Myocyte (in vitro differentiated cells): ENCODE results near the gene KRTAP12-3. TPM values are rescaled to one million over a fixed set of nuclear protein-coding genes. Genes with fewer than 3 reads are reported as not detected.
"Not testable (repeated sequence)": the region's sequence is repeated elsewhere in the genome, so short reads cannot be mapped to it uniquely, and the experiment has no call there.

Experiments
- DNase-seq: peaks from one replicate; pipeline ENCODE4 v3.0.0-alpha.2; 2012; ENCODE audit warnings: low read depth
- polyA plus RNA-seq: library from polyadenylated mRNA; unstranded; fragments of >200 nt; gene quantifications from one replicate; pipeline ENCODE4 v1.2.1, GENCODE V29; 2012; ENCODE audit warnings: missing spikeins
- total RNA-seq: library from RNA; depleted of rRNA; stranded (reverse); fragments of >200 nt; gene quantifications from 2 replicates; pipeline ENCODE4 v1.2.3, GENCODE V29; 2014

KRTAP12-3 gene, protein sequence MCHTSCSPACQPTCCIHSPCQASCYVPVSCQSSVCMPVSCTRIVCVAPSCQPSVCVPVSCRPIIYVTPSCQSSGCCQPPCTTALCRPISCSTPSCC
- not detected in 2 replicates for total RNA-seq
- polyA plus RNA-seq: not detected

DNA sequence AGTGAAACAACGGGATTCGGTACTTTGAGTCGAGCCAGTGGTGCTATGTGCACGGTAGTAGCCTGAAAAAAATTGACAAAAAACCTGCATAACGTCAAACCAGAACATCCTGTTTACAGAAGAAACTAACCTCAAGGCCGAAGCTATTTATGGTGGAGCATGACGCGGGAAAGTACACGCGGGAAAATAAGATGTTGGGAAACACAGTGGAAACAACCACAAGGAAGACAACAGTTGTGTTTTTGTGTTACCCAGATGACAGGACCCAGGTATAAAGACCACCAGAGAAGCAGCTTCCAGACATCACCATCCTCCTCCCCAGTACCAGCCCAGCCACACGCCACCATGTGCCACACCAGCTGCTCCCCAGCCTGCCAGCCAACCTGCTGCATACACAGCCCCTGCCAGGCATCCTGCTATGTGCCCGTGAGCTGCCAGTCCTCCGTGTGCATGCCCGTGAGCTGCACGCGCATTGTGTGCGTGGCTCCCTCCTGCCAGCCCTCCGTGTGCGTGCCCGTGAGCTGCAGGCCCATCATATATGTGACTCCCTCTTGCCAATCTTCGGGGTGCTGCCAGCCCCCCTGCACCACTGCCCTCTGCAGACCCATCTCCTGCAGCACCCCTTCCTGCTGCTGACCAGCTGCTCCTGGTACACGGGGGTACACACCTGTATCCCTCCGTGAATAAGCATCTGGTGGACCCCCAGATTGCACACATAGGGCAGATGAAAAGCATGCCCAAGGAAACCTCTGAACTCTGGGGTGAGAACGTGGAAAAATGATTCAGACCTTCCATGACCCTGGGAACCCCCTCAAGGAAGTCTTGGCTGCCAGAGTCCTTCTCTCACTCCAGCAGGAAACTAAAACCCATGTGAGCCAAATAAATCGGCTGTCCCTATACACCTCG lies at the start of gene KRTAP12-3:
KRTAP12-3 (plus strand) TSS at position 298 of the 906 bp plus-strand sequence; CDS start at position 346, 48 bp downstream.
- DNase-seq: no peak

DNA sequence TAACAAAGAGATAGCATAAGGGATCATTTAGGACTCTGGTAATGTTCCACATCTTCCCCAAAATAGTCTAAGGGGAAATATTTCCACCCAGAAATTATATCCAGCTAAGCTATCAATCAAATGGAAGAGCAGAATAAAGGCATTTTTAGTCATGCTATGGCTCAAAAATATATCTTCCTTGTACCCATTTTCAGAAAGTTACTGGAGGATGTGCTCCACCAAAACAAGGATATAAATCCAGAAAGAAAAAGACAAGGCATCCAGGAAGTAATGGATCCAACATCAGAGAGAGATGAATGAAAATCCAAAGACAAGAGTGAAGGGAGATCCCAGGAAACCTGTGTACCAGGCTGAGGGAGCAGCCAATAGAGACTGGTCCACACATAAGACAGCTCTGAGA lies 48.5 kb upstream of the KRTAP12-3 start:
- DNase-seq: no peak

DNA sequence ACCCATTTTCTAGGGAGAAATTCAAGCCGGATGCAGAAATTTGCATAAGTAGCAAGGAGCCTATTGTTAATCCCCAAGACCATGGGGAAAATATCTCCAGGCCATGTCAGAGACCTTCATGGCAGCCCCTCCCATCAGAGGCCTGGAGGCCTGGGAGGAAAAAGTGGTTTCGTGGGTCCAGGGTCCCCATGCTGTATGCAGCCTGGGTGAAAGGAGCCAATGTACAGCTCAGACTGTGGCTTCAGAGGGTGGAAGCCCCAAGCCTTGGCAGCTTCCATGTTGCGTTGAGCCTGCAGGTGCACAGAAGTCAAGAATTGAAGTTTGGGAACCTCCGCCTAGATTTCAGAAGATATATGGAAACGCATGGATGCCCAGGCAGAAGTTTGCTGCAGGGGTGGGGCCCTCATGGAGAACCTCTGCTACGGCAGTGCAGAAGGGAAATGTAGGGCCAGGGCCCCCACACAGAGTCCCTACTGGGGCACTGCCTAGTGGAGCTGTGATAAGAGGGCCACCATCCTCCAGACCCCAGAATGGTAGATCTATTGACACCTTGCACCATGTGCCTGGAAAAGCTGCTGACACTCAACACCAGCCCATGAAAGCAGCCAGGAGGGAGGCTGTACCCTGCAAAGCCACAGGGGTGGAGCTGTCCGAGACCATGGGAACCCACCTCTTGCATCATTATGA lies 47.4 kb upstream of the KRTAP12-3 start:
- DNase-seq: not testable (repeated sequence)

DNA sequence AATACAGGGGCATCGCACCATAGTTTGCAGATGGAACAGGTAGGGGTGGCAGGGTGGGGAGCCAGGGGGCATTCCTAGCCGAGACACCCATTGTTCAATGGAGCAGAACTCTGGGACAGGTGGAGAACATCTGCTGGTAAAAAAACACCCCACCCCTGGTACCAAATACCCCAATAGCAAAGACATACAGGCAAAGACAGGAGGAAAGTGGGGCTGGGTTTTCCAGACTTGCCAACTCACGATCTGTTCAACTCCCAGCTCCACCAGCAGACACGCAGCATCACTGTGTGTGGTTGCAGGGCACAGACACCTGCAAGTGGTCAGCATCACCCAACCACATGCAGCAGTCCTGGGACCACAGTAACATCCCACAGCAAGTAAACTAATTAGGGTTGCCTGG lies 46.2 kb upstream of the KRTAP12-3 start:
- DNase-seq: no peak

DNA sequence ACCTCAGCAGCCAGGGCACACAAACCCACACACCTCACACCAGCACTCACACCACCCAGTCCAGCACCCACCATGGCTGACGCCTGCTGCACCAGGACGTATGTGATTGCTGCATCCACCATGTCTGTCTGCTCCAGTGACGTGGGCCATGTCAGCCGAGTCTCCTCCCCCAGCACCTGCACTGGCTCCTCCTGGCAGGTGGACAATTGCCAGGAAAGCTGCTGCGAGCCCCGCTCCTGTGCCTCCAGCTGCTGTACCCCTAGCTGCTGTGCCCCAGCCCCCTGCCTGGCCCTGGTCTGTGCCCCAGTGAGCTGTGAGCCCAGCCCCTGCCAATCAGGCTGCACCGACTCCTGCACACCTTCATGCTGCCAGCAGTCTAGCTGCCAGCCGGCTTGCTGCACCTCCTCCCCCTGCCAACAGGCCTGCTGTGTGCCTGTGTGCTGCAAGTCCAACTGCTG lies 45.7 kb upstream of the KRTAP12-3 start, which contains the start of gene KRTAP10-8:
KRTAP10-8 (plus strand) TSS at position 51 of the 458 bp plus-strand sequence; CDS start at position 73, 22 bp downstream.
- no peak for DNase-seq

DNA sequence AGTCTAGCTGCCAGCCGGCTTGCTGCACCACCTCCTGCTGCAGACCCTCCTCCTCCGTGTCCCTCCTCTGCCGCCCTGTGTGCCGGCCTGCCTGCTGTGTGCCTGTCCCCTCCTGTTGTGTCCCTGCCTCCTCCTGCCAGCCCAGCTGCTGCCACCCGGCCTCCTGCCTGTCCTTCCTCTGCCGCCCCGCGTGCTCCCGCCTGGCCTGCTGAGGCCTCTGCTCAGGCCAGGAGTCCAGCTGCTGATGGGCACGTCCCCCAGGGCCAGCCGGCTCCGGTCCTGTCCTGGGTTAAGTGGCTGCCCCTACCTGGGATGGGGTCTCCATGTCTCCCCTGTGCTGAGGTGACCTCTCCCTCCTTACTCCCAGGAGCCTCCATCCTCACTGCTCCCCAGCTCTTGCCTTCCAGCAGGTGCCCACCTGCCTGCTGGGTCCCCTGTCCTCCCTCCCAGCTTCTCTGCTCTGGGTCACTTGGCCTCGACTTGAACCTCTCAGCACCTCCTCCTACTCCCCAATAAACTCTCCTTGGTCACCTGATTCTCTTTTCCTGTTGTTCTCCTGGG lies 45.0 kb upstream of the KRTAP12-3 start:
- no peak for DNase-seq

DNA sequence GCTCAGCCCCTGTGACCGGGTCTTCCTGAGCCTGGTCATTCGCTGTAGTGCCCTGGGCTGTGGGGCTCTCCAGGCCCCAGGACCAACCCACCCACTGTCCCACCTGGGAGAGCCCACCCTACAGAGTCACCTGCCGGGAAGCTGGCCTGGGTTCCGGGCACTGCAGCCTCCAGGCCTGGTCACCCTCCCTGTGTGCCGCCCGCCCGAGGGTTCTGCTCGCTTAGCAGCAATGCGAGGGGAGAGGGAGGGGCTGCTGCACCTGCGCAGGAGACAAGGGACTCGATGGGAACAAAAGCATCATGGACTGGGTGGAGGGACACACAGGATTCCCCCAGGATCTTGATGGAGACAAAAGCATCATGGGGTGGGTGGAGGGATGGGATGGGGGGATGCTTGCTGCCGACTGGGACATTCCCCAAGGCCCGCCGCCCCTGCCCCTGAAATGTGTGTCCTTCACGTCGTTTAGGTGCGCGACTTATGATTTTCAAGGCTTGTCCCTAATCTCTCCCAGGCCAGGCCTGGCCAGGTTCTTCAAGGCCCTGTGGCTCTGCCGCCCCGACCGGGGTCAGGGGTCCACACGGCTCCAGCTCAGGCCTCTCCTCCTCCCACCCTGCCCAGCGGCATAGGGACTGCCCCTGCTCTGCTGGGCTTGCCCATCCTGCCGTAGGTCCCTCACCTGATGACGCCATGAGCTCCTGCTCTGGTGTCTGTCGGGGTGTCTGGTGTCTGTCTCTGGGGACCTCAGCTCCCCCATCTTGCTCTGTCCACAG lies 44.2 kb upstream of the KRTAP12-3 start:
- DNase-seq: no peak

DNA sequence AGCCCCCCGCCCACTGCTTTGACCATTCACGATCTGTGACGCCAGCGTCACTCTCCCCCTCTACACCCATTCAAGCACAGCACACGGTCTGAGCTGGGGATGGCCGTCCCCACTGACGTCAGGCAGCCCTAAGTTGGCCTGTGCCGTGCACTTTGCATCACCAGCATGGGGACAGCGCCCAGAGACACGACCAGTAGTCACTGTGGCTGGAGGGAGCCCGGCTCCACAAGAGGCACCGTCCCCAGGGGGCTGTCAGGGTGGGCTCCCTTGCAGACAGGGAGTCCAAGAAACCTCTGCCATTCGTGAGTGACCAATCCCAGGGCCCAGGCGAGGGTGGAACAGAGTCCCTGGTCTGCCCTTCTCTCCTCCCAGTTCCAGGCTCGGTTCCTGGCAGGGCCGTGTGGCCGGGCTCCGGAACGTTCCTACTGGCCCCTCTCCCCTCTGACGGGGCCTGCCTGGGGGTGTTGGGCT lies 43.5 kb upstream of the KRTAP12-3 start:
- no peak for DNase-seq

DNA sequence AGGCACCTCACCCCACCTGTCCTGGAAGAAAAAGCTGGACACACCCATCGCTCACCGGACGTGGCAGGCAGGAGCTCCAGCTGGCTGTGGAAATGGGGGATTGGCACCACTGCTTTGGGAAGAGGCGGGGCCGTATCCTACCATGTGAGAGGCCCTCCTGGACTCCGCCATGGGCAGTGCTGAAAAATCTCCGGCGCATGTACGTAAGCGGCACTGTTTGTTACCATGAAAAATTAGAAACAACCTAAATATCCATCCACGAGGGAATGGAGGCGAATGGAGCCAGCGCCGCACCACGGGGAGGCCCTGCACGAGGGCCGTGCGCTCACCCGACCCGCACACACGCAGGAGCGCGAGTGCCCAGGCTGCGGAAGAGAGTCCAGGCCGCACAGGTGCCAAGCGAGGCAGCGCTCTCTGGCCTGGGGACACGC lies 42.8 kb upstream of the KRTAP12-3 start:
- DNase-seq: no peak

DNA sequence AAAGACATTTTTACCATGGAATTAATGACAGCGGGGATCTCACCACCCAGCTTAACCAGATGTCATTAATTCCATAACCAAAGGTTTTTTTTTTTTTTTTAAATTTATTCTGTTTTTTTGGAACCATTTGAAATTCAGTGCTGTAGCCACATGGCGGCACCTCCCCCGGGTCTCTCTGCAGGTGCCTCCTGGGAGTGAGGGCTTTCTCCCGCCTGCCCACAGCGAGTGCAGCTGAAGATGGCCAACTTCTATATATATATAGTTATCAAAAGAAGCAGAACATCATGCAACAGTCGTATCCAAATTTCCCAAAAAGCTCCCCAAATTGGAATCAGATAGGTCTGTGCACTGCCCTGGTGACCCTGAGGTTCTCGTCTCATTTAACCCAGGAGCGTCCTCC lies 42.3 kb upstream of the KRTAP12-3 start:
- DNase-seq: no peak

DNA sequence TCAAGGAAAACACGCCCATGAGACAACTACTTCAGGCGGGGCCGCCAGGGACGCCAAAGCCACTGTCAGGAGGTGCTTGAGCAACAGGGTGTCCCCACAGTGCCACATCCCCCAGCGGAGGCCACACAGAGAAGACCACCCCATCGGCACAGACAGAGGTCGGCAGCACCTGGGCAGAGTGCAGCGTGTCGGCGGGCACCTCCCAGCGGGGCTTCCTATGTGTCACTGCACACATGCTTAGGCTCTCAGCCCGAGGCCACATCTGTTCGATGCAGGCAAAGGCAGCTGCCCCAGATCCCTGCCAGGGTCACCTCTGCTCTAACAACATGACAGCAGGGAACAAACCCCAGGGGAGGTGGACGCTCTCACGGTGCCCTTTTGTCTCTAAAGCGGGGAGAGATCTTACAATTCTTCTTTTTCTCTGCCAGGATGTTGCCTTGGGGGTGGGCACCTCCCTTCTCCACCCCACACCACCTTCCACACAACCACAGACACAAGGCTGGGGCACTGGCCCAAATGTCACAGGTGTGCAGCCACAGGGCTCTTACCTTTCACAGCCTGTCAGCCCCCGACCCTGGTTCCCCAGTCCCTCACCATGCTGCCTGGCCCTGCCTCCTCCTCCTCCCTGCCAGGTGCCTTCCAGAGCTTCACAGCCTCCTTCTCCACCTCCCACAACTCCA lies 41.7 kb upstream of the KRTAP12-3 start:
- no peak for DNase-seq

DNA sequence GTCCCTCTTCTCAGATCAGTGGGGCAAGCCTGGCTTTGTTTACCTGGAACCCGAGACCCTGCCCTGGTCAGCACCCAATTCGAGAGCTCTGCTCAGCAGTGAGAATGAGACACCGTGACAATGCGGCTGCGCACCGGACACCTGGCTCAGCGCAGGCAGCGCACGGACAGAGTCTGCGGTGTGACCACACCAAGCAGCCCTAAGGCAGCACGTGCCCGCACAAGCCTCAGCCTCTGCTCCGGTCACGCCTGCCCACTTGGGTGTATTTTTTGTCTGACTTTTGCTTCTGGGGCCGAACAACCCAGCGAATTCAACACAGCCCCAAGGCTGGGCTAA lies 41.2 kb upstream of the KRTAP12-3 start:
- no peak for DNase-seq

DNA sequence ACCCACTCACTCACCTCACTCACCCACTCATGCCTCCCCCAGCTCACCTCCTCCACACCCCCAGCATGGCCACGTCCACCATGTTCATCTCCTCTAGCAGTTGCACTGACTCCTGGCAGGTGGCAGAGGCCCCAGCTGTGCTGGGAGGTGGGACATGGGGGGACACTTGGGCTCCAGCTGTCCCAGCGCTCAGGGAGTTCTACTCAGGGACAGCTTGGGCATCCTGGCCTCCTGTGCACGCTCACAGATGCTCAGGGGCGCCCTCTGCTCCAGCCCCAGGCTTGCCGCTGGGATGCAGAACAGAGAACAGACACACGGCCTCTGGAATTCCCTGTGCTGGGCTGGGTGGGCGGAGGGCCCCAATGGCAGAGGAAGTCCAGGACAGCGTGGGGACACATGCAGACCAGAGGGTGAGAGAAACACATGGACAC lies 40.6 kb upstream of the KRTAP12-3 start:
- no peak for DNase-seq

DNA sequence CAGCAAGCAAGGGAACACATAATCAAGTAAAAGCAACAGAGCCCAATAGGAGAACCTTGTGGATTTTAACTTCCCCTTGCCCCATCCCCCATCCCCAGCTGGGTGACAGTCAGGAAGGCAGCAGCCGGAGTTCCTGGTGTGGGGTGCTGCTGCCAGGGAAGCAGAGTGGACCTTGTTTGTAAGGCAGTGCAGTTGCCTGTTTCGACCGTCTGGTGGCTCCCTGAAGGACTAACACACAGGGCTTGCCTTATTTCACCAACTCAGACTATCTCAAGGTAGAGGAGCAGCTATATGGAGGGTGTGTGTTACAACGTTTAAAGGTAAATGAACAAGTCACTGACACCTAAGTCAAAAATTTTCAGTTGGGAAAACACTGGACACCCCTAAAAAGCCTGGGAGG lies 39.2 kb upstream of the KRTAP12-3 start:
- DNase-seq: no peak

DNA sequence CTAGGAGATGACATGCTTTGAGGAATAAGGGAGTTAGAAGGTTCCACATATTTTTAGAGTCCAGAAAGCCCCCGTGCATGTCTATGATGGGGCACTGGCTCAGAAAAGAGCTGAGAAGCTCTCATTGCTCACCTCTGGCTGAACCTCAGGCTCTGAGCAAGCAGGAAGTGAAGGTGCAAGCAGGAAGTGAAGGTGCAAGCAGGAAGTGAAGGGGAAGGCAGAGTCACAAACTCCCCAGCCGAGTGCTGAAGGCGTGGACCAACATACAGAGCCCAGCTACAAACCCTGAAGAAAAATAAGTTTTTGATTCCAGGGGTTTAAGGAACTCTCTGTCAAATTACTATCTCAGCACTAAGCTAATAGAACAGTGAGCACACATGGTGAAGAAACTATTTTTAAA lies 38.8 kb upstream of the KRTAP12-3 start:
- no peak for DNase-seq

DNA sequence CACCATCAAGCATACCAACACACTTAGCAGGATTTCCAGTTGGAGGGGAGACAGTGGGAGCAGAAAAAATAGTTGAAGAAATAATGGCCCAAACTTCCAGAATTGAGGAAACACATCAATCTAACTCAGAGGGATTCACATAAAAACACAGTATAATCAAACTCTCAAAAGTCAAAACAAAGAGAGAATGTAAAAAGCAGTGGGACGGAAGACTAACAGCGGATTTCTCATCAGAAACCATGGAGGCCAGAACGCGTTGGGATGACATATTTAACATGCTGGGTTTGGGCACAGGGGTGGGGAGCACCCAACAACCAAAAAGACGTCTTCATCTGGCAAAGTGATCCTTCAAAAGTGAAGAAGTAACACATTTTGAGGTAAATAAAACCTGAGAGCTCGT lies 37.8 kb upstream of the KRTAP12-3 start:
- DNase-seq: no peak

DNA sequence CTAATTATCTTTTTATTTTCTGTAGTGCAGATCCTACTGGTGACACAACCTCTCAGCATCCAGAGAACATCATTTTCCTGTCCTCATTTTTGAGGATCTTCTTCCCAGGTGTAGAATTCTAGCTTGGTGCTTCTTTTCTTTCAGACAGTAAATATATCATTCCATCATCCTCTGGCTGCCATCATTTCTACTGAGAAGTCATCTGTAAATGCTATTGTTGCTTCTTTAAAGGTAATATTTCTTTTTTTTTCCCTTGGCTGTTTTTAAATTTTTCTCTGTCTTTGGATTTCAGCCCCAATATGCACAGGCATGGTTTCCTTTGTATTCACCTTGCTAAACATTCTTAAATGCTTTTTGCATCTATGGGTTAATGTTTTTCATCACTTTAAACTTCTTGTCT lies 34.2 kb upstream of the KRTAP12-3 start:
- no peak for DNase-seq

DNA sequence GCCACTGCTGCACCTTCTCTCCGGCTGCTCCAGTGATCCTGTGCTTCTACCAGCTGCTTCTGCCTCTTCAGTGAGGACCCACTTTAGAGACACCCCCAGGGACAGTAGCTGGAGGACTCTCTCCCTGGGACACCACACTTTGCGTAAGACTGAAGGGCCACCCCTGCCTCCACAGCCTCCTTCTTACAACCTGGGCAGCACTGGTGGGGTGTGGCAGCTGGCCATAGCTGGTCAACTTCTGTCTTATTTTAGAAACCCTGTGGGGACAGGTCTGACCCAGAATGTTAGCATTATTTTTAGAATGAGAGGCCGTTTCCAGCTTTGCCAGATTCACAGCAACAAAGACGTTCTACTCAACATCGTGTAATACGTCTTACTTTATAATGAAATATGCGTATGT lies 32.0 kb upstream of the KRTAP12-3 start:
- no peak for DNase-seq

DNA sequence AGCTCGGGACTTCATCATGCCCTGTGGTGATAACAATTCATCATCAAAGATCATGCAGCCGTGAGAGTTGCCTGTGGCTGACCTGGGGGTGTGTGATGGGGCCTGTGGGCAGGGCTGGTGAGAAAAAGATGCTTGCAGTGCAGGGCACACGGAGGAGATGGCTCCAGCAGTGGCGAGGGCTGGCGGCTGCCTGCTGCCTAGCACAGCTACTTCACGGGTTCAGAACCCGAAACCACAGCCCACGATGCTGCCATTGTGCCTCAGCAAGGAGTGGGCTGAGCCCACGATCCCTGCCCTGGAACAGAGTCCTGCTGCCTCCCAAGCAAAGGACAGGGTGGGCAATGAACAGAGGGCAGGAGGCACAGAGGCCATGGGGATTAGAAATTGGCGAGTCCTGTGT lies 31.5 kb upstream of the KRTAP12-3 start:
- no peak for DNase-seq

DNA sequence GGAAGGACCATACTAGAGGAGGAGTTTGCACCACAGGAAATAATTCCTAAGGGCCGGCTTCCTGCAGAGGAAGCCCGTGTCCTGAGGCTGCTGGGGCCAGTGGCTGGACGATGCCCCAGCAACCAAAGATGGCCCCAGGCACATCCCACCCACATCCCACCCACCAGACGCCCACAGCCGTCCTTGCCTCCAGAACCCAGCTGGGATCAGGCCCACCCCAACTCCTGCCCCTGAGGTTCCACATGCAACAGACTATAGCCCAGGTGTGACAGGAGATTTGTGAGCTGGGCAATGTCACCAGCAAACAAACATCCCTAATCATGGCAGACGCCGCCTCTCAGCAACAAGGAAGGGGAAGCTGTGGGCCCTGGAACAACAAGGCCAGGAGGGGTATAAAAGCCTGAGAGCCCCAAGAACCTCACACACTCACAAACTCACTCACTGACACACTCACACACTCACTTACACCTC lies 31.0 kb upstream of the KRTAP12-3 start, which contains the start of gene KRTAP10-9:
KRTAP10-9 (plus strand) TSS at position 421 of the 471 bp plus-strand sequence. CDS start 79 bp downstream, outside the sequence.
- DNase-seq: no peak
